Activated T-cell treated with anti-CD3 and anti-CD28 coated beads, Interleukin-2, amount 50 U/mL, for 24 hours (primary cell): ENCODE measurements around the gene NTN4.

ENCODE experiments used
- DNase-seq: peaks from one replicate; pipeline ENCODE4 v3.0.0-alpha.2; 2020
- H3K27ac Mint-ChIP-seq: 2 replicates; pipeline ENCODE4 v1.8.0; 2020; ENCODE audit warnings: mild to moderate bottlenecking, mixed read lengths
- H3K27me3 Mint-ChIP-seq: 2 replicates; pipeline ENCODE4 v1.8.0; 2020; ENCODE audit warnings: mixed read lengths
- H3K36me3 Mint-ChIP-seq: 2 replicates; pipeline ENCODE4 v1.8.0; 2020; ENCODE audit warnings: low read depth, mixed read lengths
- H3K4me1 Mint-ChIP-seq: 2 replicates; pipeline ENCODE4 v1.8.0; 2020; ENCODE audit warnings: low read depth, mixed read lengths
- H3K4me3 Mint-ChIP-seq: 2 replicates; pipeline ENCODE4 v1.8.0; 2020; ENCODE audit warnings: mild to moderate bottlenecking, moderate library complexity, mixed read lengths
- H3K9me3 Mint-ChIP-seq: 2 replicates; pipeline ENCODE4 v1.8.0; 2020; ENCODE audit warnings: mixed read lengths

Gene NTN4

GRCh38 chr12:95608252-95609033 lies 182.1 kb downstream of the NTN4 start:
- peaks cover 2% of the 10 kb centered on the region for H3K4me1 Mint-ChIP-seq
- no peak for DNase-seq
- H3K27ac Mint-ChIP-seq = no peak overlapping the region
- no peaks in the 10 kb centered on the region for H3K9me3 Mint-ChIP-seq
- H3K4me3 Mint-ChIP-seq = no peak overlapping the region
- H3K36me3 Mint-ChIP-seq = no peaks in the 10 kb centered on the region
- peaks cover 10% of the 10 kb centered on the region for H3K27me3 Mint-ChIP-seq
